GM23338 (cell line): ENCODE results near the gene ATP2A3. TPM values are rescaled to one million over a fixed set of nuclear protein-coding genes. Genes with fewer than 3 reads are reported as not detected.

ENCODE experiments used
- ATAC-seq: fragments of 200-7000 bp; cut with Tn5 transposase; 3 replicates; pipeline ENCODE4 v1.9.1; 2020
- DNase-seq: peaks from one replicate; pipeline ENCODE4 v3.0.0-alpha.2; 2015; ENCODE audit warnings: low spot score
- H2AFZ ChIP-seq: fragments of 200-600 bp; sonication (generic); 2 replicates; pipeline ENCODE4 v1.8.0; 2016; ENCODE audit warnings: antibody characterized with exemption, mild to moderate bottlenecking, moderate library complexity
- H3F3A ChIP-seq: fragments of 200-600 bp; sonication (generic); replicated peaks from 2 replicates; pipeline ENCODE4 v1.8.0; 2017; ENCODE audit warnings: antibody characterized with exemption, mixed run types, low read depth
- H3K27ac ChIP-seq: fragments of 200-600 bp; sonication (generic); 2 replicates; pipeline ENCODE4 v1.6.1; 2016; ENCODE audit warnings: low read depth
- H3K27me3 ChIP-seq: fragments of 200-600 bp; sonication (generic); 2 replicates; pipeline ENCODE4 v1.8.0; 2016; ENCODE audit warnings: mild to moderate bottlenecking, mixed run types, moderate library complexity; ENCODE audit not compliant: insufficient read depth
- H3K36me3 ChIP-seq: fragments of 200-600 bp; sonication (generic); 2 replicates; pipeline ENCODE4 v1.8.0; 2016; ENCODE audit warnings: mild to moderate bottlenecking; ENCODE audit not compliant: insufficient read depth
- H3K4me1 ChIP-seq: fragments of 200-600 bp; sonication (generic); 2 replicates; pipeline ENCODE4 v1.8.0; 2016; ENCODE audit warnings: mild to moderate bottlenecking, moderate library complexity; ENCODE audit not compliant: insufficient read depth
- H3K4me2 ChIP-seq: fragments of 200-600 bp; sonication (generic); 2 replicates; pipeline ENCODE4 v1.7.1; 2017; ENCODE audit warnings: mixed run types
- H3K4me3 ChIP-seq: fragments of 200-600 bp; sonication (generic); 2 replicates; pipeline ENCODE4 v1.6.1; 2016; ENCODE audit warnings: mixed run types
- H3K79me2 ChIP-seq: fragments of 200-600 bp; sonication (generic); replicated peaks from 2 replicates; pipeline ENCODE4 v1.8.0; 2017; ENCODE audit warnings: mild to moderate bottlenecking; ENCODE audit not compliant: insufficient read depth
- H3K9me2 ChIP-seq: fragments of 200-600 bp; sonication (generic); 2 replicates; pipeline ENCODE4 v1.8.0; 2017; ENCODE audit not compliant: insufficient read depth
- H4K20me1 ChIP-seq: fragments of 200-600 bp; sonication (generic); replicated peaks from 2 replicates; pipeline ENCODE4 v1.8.0; 2017; ENCODE audit warnings: mild to moderate bottlenecking; ENCODE audit not compliant: insufficient read depth
- H3K27ac Mint-ChIP-seq: 2 replicates; pipeline ENCODE4 v1.8.0; 2020; ENCODE audit warnings: inconsistent platforms, mild to moderate bottlenecking, moderate library complexity, mixed read lengths
- H3K27me3 Mint-ChIP-seq: 3 replicates; pipeline ENCODE4 v1.8.0; 2022; ENCODE audit warnings: low read depth, mild to moderate bottlenecking, moderate library complexity, mixed read lengths, inconsistent platforms; ENCODE audit not compliant: insufficient read depth, poor library complexity
- H3K36me3 Mint-ChIP-seq: 3 replicates; pipeline ENCODE4 v1.8.0; 2021; ENCODE audit warnings: low read depth, mild to moderate bottlenecking, inconsistent platforms, moderate library complexity, mixed read lengths
- H3K4me1 Mint-ChIP-seq: 3 replicates; pipeline ENCODE4 v1.8.0; 2020; ENCODE audit warnings: mild to moderate bottlenecking, inconsistent platforms, mixed read lengths
- H3K4me3 Mint-ChIP-seq: 3 replicates; pipeline ENCODE4 v1.8.0; 2021; ENCODE audit warnings: moderate library complexity, mild to moderate bottlenecking, inconsistent platforms, mixed read lengths
- H3K9me3 Mint-ChIP-seq: 3 replicates; pipeline ENCODE4 v1.8.0; 2020; ENCODE audit warnings: moderate library complexity, mild to moderate bottlenecking, inconsistent platforms, mixed read lengths
- CREB1 ChIP-seq: fragments of 250-450 bp; sonication (Bioruptor Pico); IDR thresholded peaks from 2 replicates; pipeline ENCODE4 v1.5.0; 2020; ENCODE audit warnings: low read depth, mild to moderate bottlenecking, moderate library complexity
- EZH2 ChIP-seq: fragments of 200-600 bp; sonication (generic); IDR thresholded peaks from one replicate; pipeline ENCODE4 v1.8.0; 2017; ENCODE audit warnings: antibody characterized with exemption, mild to moderate bottlenecking, low read depth; ENCODE audit not compliant: unreplicated experiment
- EZH2phosphoT487 ChIP-seq: fragments of 200-600 bp; sonication (generic); IDR thresholded peaks from one replicate; pipeline ENCODE4 v1.8.1; 2018; ENCODE audit warnings: antibody characterized with exemption; ENCODE audit not compliant: unreplicated experiment
- NANOG ChIP-seq: IDR thresholded peaks from 2 replicates; pipeline ENCODE4 v1.6.1; 2016; ENCODE audit warnings: antibody characterized with exemption, borderline replicate concordance
- REST ChIP-seq: IDR thresholded peaks from one replicate; pipeline ENCODE4 v1.6.1; 2018; ENCODE audit warnings: antibody characterized with exemption; ENCODE audit not compliant: unreplicated experiment
- ZNF331 ChIP-seq: fragments of 250-450 bp; sonication (Bioruptor Pico); IDR thresholded peaks from 2 replicates; pipeline ENCODE4 v1.5.0; 2020; ENCODE audit warnings: low read depth, mild to moderate bottlenecking, moderate library complexity
- polyA plus RNA-seq: library from polyadenylated mRNA; unstranded; fragments of >200 nt; fragmentation: Nextera tagmentation; extraction: Ambion mirVana; gene quantifications from 2 replicates; pipeline ENCODE4 v1.2.1, GENCODE V29; 2016
- total RNA-seq: library from RNA; depleted of rRNA; stranded (reverse); fragments of >200 nt; shearing (Covaris generic); gene quantifications from 2 replicates; pipeline ENCODE4 v1.2.3, GENCODE V29; 2014
- TF ChIP-seq, protein P1 (sequence below): fragments of 250-450 bp; sonication (Bioruptor Pico); IDR thresholded peaks from 2 replicates; pipeline ENCODE4 v1.5.0; 2020; ENCODE audit warnings: mild to moderate bottlenecking, moderate library complexity

ATP2A3 gene
- total and polyA plus RNA-seq, 2 experiments from 2014 or later: 9.6 to 35.2 TPM

- Histone ChIP-seq H3K4me3 (peak overlapping the region; percentile 3; the same call in 1 of the 2 replicates), H3K9me2 (no peaks in the 10 kb centered on the region), H3K36me3 (no peaks in the 10 kb centered on the region), H3K27me3 (no peaks in the 10 kb centered on the region), H3K27ac (no peak overlapping the region), H4K20me1 (peaks cover 4% of the 10 kb centered on the region; the same call in 1 of the 2 replicates), H3K4me1 (peaks cover 44% of the 10 kb centered on the region), H2AFZ (no peak overlapping the region), H3K4me2 (peak overlapping the region; percentile 70), H3K79me2 (peaks cover 5% of the 10 kb centered on the region; the same call in 1 of the 2 replicates), H3F3A (peaks cover 14% of the 10 kb centered on the region; the same call in 1 of the 2 replicates)
- Mint-ChIP-seq H3K27me3 (peaks cover 25% of the 10 kb centered on the region), H3K4me1 (peaks cover 55% of the 10 kb centered on the region), H3K9me3 (no peaks in the 10 kb centered on the region), H3K36me3 (no peaks in the 10 kb centered on the region), H3K27ac (no peak overlapping the region), H3K4me3 (peak overlapping the region; percentile 28; the same call in 2 of the 3 replicates)
- DNase-seq (peak; percentile 41), ATAC-seq (peak; percentile 63)
- TF ChIP-seq ZNF331 (CRISPR knock-in tag) (no peak), CREB1 (no peak), NANOG (no peak), EZH2 (no peak), REST (no peak), EZH2phosphoT487 (no peak)
- TF ChIP-seq, protein P1, sequence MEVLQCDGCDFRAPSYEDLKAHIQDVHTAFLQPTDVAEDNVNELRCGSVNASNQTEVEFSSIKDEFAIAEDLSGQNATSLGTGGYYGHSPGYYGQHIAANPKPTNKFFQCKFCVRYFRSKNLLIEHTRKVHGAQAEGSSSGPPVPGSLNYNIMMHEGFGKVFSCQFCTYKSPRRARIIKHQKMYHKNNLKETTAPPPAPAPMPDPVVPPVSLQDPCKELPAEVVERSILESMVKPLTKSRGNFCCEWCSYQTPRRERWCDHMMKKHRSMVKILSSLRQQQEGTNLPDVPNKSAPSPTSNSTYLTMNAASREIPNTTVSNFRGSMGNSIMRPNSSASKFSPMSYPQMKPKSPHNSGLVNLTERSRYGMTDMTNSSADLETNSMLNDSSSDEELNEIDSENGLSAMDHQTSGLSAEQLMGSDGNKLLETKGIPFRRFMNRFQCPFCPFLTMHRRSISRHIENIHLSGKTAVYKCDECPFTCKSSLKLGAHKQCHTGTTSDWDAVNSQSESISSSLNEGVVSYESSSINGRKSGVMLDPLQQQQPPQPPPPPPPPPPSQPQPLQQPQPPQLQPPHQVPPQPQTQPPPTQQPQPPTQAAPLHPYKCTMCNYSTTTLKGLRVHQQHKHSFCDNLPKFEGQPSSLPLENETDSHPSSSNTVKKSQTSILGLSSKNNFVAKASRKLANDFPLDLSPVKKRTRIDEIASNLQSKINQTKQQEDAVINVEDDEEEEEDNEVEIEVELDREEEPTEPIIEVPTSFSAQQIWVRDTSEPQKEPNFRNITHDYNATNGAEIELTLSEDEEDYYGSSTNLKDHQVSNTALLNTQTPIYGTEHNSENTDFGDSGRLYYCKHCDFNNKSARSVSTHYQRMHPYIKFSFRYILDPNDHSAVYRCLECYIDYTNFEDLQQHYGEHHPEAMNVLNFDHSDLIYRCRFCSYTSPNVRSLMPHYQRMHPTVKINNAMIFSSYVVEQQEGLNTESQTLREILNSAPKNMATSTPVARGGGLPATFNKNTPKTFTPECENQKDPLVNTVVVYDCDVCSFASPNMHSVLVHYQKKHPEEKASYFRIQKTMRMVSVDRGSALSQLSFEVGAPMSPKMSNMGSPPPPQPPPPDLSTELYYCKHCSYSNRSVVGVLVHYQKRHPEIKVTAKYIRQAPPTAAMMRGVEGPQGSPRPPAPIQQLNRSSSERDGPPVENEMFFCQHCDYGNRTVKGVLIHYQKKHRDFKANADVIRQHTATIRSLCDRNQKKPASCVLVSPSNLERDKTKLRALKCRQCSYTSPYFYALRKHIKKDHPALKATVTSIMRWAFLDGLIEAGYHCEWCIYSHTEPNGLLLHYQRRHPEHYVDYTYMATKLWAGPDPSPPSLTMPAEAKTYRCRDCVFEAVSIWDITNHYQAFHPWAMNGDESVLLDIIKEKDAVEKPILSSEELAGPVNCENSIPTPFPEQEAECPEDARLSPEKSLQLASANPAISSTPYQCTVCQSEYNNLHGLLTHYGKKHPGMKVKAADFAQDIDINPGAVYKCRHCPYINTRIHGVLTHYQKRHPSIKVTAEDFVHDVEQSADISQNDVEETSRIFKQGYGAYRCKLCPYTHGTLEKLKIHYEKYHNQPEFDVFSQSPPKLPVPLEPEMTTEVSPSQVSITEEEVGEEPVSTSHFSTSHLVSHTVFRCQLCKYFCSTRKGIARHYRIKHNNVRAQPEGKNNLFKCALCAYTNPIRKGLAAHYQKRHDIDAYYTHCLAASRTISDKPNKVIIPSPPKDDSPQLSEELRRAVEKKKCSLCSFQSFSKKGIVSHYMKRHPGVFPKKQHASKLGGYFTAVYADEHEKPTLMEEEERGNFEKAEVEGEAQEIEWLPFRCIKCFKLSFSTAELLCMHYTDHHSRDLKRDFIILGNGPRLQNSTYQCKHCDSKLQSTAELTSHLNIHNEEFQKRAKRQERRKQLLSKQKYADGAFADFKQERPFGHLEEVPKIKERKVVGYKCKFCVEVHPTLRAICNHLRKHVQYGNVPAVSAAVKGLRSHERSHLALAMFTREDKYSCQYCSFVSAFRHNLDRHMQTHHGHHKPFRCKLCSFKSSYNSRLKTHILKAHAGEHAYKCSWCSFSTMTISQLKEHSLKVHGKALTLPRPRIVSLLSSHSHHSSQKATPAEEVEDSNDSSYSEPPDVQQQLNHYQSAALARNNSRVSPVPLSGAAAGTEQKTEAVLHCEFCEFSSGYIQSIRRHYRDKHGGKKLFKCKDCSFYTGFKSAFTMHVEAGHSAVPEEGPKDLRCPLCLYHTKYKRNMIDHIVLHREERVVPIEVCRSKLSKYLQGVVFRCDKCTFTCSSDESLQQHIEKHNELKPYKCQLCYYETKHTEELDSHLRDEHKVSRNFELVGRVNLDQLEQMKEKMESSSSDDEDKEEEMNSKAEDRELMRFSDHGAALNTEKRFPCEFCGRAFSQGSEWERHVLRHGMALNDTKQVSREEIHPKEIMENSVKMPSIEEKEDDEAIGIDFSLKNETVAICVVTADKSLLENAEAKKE (CRISPR knock-in tag): no peak
Measured at GRCh38 chr17:3956327-3956957, 7.8 kb downstream of the ATP2A3 start.
